NCI-H1417 treated with DMSO at 0.1 percent for 48 hours (cell line): ENCODE data around the gene GIPC3.
"Not testable (repeated sequence)": the region's sequence is repeated elsewhere in the genome, so short reads cannot be mapped to it uniquely, and the experiment has no call there.

Experiments used
- DNase-seq: peaks from one replicate; lab custom pipeline; 2025; lab: John Stamatoyannopoulos, UW

The GIPC3 gene

DNA sequence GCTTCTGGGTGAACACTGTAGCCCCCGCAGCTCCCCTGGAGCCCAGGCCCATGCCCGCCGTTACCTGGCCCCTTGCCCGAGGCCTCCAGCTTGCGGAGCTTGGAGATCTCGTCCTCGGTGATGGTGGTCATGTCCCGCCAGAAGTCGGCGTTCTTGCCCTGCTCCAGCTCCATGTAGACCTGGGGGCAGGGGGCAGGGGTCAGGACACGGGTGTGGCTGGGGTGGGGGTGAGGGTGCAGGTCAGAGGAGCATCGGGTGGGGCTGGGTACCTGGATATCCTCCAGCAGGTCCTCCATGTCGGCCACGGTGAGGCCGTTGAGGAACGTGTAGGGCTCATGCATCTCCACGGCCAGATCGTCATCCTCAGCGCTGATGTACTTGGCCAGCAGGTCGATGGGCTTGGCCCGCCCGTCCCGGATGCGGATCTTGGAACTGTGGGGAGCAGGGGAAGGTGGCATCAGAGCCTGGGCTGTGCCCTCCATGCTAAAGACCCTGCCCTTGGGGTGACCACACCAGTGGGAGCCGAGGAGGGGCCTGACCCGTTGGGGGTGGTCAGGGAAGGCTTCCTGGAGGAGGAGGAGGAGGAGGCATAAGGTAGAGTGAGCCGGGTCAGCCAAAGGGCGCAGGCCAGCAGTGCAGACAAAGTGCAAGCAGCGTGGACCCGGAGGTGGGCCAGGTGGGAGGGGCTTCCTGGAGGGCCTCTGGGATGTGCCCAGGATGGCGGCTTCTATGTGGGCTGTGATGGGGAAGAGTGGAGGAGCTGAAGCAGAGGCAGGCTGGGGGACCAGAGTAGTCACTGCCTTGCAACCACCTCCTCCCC is 33.7 kb downstream of the GIPC3 start:
- no peak for DNase-seq

DNA sequence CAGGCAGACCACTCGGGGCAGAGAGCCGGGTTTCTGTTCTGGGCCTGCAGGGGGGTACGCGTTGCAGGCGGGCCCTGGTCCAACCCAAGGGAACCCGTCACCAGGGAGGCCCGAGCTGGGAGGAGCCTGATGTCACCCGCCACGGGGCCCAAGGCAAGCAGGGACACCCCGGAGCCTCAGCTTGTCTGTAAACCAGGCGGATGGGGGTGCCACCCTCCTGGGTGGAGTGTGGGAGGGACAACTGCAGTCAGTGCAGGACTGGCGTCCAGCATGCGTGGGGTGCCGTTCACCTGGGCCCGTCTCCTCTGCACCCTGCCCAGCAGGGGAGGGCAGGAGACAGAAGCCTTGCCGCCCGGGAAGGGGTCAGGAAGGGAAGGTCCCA is 34.3 kb downstream of the GIPC3 start:
- DNase-seq = no peak

DNA sequence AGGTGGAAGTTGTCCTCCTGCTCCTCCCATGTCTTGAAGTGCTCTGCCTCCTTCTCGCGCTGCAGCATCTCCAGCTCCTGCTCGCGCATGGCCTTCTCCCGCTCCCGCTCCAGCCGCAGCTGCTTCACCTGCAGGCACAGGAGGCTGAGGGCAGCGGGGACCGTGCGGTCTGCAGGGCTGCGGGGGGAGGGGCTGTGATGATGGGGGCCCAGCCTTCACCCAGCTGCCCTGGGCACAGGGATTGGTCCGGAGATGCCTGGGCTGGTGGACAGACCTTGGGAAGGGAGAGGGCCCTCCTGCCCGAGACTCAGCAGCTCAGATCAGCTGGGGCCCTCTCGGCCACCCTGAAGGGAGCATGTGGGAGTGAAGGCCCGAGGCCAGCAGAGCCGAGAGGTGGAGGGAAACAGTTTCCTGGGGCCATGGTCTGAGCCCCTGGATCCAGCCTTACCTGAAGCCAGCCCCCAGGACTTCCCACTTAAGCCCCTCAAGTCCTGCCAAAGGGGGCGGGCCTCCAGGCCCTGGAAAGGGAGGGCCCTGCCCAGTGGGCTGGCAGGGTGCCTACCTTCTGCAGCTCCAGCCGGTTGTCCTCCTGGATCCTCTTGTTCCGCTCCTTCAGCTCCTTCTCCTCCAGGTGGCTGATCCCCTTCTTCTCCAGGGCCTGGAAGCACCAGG is 35.0 kb downstream of the GIPC3 start:
- DNase-seq = no peak

DNA sequence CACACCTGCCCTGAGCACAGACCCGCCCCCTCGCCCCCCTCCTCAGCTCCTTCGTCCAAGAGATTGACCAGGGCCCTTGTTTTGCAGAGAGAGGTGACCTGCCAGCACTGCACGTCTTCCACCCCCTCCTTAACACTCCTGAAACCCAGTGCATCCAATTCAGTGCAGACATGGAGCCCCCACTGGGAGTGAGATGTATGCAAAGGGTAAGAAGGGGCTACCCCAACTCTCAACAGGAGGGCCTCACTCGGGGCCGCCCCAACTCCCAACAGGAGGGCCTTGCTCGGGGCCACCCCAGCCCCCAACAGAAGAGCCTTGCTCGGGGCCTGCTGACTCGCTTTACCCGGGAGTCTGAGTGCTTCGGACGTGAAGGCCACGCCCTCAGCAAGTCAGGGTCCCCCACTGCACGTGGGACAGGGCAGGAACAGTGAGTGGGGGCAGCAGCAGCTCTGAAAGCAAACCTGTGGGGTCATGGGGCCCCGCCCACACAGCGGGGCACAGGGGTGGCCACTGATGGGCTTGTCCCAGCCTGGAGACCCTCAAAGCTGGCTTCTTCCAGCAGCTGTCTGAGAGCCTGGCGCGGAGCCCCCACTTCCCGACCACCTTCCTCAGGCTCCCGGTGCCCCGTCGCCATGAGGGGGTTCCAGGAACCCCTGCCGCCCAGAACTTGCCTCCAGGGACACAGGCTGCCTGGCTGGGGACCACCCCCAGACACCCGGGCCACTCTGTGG is 35.7 kb downstream of the GIPC3 start:
- DNase-seq = no peak

DNA sequence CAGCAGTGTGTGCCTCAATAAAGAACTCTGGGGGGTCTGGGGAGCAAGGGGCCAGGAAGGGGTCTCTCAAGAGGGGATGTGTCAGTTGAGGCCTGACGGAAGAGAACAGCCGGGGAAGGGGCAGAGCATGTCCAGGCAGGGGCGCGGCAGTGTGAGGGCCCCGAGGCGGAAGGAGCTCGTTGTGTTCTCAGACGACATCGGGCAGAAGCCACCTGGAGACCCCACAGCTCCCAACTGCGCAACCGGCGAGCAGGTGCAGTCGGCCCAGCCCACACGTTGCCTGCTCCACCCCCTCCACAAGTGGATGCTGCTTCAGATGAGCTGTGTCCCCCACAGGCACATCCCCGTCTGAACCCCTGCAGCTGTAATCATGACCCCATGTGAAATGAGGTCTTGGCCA is 36.4 kb downstream of the GIPC3 start:
- DNase-seq = no peak

DNA sequence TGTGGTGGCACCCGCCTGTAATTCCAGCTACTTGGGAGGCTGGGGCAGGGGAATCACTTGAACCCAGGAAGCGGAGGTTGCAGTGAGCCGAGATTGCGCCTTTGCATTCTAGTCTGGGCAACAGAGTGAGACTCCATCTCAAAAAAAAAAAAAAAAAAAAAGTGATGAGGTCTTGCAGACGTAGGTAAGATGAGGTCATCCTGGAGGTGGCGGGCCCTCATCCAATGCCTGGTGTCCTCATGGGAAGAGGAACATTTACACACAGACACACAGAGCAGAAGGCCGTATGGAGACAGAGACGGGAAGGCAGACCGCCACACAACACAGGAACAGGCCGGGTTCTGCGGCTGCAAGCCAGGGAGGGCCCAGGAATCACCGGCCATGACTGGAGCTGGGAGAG is 36.9 kb downstream of the GIPC3 start:
- no peak for DNase-seq

DNA sequence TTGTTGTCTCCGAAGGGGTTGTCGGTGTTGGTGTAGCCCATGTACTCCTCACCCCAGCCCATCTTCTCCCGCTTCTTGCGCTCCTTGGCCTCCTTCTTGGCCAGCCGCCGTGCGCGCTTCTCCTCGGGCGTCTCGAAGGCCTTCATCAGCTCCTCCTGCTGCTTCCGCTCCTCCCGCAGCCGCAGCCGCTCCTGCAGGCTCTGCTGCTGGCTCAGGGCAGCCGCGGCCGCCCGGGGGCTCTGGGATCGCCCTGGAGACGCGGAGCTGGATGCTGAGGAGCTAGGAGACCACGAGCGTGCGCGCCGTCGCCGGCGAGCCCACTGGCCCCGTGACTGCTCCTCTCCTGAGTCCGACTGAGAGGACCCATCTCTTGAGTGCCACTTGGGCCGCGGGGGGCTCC is 38.4 kb downstream of the GIPC3 start:
- no peak for DNase-seq

DNA sequence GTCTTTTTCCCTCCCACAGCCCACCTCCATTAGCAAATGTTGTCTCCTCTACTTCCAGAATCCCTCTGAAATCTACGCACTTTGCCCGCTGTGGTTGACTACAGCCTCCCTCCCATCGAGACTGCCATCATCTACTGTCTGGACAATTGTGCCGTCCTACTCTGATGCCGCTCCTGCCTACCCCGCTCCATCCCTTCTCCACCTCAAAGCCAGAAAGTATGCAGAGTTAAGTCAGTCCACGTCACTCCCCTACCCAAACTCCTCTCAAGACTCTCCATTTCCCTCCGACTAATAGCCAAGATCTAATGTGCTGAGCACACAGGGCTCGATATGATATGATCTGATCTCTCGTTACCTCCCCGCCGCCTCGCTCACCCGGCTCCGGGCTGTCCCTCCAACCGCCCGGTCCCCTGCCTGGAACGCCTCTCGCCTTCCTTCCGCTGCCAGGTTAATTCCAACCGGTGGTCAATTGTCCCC is 40.8 kb downstream of the GIPC3 start:
- DNase-seq = no peak

DNA sequence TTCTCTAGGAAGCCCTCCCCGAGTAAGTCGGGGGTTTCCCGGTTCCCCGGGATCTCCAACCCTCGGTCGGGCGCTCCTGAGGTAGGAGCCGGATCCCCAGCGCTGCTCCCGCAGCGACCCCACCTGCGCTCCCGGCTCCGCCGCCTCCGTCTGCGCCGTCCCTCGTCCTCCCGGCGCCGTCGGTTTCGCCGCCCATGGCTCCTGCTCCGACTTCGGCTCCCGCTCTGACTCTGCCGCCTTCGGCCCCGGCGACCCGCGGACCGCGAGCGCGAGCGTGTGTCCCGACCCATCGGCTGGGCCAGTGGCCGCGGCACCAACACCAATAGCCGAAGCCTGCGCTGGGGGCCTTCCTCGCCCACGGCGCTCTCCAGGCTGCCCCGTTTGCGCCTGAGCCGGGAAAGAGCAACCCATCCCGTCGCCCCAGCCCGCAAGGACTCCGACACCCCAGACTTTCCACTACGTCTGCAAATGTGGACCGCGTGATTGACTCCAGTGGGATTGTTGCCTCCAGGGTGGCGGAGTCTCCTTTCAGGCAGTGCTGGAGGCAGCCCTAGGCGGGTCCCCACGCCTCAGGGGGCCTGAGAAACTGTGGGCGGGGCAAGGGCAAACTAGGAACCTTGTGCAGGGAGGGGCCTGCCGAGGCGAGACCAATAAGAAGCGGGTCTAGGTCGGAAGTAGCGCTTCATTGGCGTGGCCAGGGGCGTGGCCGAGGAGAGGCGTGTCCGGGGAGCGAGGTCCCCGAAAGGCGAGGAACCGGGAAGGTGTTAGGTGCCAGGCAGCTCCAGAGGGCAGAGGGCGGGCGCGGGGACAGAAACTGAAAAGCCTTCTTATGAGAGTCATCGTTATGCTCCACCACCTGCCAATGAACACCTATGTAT is 41.4 kb downstream of the GIPC3 start, which contains the start of gene CACTIN:
Gene CACTIN, minus strand, starts transcription at position 318 of the 878 bp plus-strand sequence. Its CDS starts 28 bp downstream, at position 290.
- DNase-seq = peak; percentile 94

DNA sequence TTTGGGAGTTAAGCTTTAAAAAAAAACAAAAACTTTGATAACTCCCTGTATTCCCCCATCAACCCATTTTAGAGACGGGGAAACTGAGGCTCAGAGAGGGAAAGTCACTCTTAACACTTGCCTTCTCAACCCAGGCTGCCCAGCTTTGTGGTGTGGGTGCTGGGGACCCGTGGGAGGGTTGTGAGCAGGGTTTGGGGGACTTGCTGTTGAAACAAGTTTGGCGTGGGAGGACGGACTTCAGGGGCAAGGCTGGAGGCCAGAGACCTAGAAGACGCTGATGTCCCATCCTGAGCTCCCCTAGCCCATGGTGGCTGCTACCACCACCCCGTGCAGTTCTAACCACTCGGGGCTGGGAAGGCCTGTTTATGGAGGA is 42.1 kb downstream of the GIPC3 start:
- no peak for DNase-seq

DNA sequence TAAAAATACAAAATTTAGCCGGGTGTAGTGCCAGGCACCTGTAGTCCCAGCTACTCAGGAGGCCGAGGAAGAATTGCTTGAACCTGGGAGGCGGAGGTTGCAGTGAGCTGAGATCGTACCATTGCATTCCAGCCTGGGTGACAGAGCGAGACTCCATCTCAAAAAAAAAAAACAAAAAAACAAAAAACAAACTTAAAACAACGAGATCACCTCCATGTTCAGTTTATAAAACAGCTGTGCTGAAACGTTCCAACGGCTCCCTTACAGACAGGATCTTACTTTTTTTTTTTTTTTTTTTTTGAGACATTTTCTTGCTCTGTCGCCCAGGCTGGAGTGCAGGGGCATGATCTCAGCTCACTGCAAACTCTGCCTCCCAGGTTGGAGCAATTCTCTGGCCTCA is 43.5 kb downstream of the GIPC3 start:
- DNase-seq = not testable (repeated sequence)

DNA sequence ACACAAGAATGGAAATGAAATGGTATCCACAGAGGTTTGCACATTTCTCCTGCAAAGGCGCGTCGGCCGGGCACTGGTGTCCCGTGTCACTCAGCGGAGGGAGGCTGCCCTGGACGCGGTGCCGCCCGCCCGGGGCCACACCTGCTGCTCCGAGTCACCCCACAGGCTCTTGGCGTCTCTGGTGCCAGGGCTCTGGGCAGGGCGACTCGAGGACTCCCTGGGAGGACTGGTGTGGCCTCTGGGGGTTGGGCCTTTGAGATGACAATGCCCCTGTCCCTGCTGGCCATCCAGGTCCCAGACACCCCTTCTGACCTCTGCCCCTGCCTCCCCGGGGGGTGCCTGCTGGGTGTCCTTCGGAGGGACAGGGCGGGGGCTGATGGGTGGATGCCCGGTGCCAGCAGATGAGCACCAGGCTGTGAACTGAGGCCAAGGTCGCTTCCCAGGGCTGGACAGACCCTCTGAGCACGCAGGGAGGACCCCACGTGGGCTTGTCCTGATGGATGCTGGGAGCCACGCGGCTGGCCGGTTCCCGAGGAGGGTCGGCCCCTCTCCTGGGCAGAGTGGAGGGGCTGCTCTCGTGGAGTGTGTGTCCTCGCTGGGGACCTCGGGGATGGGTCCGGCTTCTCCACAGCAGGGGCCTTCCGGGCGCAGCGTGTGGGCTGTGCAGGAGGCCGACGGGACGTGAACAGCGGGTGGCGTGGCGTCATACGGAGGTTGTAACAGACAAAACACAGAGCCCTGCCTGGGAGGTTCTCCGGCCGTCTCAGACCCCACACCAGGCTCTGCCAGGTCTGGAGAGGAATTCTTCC is 46.0 kb downstream of the GIPC3 start:
- no peak for DNase-seq

DNA sequence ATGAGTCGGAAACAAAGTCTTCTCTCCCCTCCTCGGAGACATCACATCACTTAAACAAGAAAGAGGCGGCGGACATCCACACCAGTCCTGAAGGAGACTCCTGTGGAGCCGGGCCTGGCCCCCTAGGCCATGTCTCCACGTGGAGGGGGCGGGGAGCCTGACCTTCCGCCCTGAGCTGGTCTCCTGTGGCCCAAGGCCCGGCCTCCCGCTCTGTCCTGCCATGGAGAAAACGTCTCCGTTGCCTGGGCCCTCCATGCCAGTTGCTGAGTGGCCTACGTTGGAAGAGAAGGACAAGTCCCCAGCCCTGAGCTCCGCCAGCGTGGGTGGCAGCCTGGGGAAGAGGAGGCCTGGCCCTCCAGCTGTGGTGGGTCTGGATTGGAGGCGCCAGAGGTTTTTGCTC is 46.8 kb downstream of the GIPC3 start:
- no peak for DNase-seq

DNA sequence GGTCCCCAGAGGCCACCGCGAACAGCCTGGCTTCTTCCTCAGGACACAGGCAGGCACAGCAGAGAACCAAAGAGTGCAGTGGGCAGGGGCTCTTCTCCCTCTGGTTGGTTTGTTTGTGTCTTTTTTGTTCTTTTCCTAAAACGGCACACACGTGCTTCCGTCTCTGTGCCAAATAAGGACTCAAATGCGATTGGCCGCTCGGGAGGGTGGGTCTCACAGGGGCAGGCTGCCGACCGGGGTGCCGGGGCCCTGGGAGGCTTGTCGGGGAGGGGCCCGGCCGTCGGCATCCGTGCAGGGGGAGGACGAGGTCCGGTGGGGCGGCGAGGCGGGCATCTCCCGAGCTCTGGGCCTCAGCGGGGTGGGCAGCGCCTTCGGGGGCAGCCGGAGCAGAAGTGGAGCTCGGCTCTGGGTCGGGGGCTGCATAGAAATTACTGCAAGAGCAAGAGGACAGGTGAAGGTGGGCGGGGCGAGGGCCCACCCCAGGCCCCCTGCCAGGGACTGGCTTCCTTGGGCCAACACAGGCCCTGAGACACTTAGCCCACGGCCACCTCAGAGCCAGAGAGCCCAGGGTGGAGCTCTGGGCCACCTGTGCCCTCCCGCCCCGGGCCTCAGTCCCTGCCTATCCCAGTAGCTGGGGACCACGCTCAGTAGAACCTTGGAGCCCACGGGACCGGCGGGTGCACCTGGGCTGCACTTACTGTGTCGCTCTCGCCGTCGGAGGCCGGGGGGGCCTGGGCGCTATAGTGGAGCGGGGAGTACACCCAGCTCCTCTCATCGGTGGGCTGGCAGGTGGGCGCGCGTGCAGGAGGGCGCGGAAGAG is 47.7 kb downstream of the GIPC3 start:
- no peak for DNase-seq

DNA sequence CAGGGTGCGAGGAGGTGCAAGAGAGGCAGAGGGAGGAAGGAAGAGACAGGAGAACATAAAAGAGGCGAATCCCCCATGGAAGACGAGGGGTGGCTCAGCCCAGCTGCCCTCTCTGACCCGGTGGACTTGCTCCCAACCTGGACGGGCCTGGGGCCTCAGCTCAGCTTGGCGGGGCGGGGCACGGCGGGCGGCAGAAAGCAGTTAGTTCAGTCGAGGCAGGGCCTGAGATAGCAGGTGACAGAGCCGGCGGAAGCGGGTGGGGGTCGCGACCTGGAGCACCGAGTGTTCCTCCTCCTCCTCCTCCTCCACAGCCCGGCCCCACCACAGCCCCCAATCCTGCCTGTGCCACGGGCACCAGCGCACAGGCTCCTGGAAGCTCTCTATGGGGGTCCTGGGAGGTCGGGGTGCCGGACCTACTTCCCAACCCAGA is 48.3 kb downstream of the GIPC3 start:
- no peak for DNase-seq

DNA sequence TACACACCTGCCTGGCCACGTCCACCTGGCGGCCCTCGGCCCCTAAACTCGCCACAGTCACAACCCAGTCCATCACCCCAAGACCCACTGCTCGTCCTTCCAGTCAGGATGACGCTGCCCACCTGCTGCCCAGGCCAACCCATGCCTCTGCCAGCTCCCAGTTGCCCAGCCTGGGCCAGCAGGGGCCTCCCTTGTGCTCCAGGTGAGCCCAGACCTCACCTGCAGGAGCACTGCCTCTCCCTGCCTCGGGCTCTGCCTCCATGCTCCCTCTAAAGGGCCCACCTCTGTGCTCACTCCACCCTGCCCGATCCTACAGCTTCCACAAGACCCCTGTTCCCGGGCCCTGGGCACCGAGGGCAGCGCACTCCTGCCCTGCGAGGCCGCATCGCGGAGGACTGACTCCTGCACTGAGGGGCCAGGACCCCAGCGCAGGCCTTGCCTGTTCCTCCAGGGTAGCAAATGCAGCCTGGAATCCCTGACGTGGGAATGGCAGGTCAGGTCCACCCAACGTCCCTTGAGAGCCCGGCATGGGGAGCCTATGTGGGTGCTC is 49.3 kb downstream of the GIPC3 start:
- no peak for DNase-seq

DNA sequence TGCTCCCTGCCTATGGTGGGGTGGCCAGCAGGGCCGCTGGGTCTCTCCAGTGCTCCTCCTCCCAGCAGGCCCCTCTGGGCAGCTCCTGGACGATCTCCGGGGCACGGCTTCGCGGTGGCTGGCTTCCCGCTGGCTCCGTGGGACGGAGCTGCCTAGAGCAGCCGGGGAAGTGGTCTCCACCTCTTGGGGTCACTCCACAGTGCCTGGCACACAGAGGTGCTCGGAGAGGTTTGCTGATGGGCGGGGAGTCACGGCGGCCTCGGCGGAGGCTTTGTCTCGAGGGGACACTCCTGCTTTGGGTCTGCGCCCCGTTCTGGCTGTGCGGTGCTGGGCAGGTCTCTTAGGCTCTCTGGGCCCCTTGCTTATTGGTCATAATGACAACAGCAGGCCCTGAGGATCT is 51.2 kb downstream of the GIPC3 start:
- DNase-seq = no peak

DNA sequence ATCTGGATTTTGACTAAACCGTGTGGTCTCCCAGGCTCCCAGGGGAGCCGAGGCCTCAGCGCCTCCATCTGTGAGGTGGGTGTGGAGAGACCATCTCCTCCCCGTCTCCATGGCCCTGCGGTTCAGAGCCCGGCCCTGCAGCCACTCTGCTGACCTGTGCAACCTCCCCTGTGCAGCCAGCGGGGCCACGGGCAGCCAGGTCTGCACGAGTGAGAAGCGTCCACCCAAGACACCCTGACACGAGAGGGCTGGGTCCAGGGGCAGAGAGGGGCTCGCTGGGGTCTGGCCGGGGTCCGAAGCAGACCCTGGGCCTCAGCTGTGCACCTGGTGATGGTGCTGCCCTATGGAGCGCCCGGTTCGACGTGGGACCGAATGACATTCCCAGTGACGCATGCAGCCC is 51.7 kb downstream of the GIPC3 start:
- no peak for DNase-seq

DNA sequence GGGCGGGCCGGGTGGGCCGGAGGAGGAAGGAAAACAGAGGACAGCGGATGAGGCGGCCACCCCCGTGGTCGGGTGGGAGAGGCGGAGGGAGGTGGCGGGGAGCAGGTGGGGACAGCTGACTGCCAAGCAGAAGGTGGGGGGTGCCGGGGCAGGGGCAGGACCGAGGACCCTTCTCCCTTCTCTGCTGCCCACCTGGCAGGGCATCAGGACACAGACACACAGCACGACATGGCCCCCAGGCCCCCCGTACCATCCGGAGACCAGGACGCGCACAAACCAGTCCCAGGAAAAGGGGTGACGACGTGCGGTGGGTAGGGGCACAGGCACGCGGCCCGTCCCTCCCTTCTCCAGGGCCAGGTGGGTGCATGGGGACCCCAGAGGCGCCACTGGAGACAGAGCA is 52.3 kb downstream of the GIPC3 start:
- DNase-seq = no peak
